H1 (cell line): ENCODE data around the gene CALD1.

Source experiments
- BCL11A ChIP-seq, 2 experiments: IDR thresholded peaks; one replicate each; pipeline ENCODE4 v1.6.1; 2011; ENCODE audit warnings: low read depth in 2 of 2, low read length in 2 of 2, mild to moderate bottlenecking in 2 of 2
- CHD2 ChIP-seq: IDR thresholded peaks from 2 replicates; pipeline ENCODE4 v1.6.1; 2012; ENCODE audit warnings: low read length, improper control_type of control experiment
- CREB1 ChIP-seq: IDR thresholded peaks from 2 replicates; pipeline ENCODE4 v1.6.1; 2012; ENCODE audit warnings: inconsistent platforms
- CTCF ChIP-seq, 3 experiments: IDR thresholded peaks; 1 replicate in 2 of 3; 2 replicates in 1 of 3; pipeline versions ENCODE4 v1.5.1 to v1.6.1; 2011; ENCODE audit warnings: low read length in 3 of 3, mild to moderate bottlenecking in 3 of 3, inconsistent platforms in 2 of 3, low read depth in 1 of 3, moderate library complexity in 1 of 3; ENCODE audit not compliant: insufficient read depth in 1 of 3; ENCODE audit errors: control extremely low read depth in 1 of 3
- JUN ChIP-seq: IDR thresholded peaks from 2 replicates; pipeline ENCODE4 v1.6.1; 2011; ENCODE audit warnings: low read depth, mild to moderate bottlenecking, improper control_type of control experiment, low read length
- MAX ChIP-seq: IDR thresholded peaks from 2 replicates; pipeline ENCODE4 v1.6.1; 2012; ENCODE audit warnings: inconsistent platforms
- POLR2A ChIP-seq, 2 experiments: IDR thresholded peaks; 1 replicate in 1 of 2; 2 replicates in 1 of 2; pipeline ENCODE4 v1.6.1; 2011; ENCODE audit warnings: low read depth in 2 of 2, low read length in 2 of 2, mild to moderate bottlenecking in 2 of 2; ENCODE audit errors: control extremely low read depth in 1 of 2
- POLR2AphosphoS5 ChIP-seq: IDR thresholded peaks from 2 replicates; pipeline ENCODE4 v1.6.1; 2011; ENCODE audit warnings: low read depth, low read length

GRCh38 chr7:134856691-134857090, 77.3 kb downstream of the CALD1 start:
- TF ChIP-seq CTCF (IDR thresholded peaks at IDR 0.05; ENCODE audit: control extremely low read depth in 1 of 3, insufficient read depth in 1 of 3, low read depth in 1 of 3, low read length in 3 of 3), result no peak
- TF ChIP-seq MAX, result no peak
- TF ChIP-seq POLR2A (IDR thresholded peaks at IDR 0.05; ENCODE audit: control extremely low read depth in 1 of 2, low read depth in 2 of 2, low read length in 2 of 2), result no peak
- TF ChIP-seq CREB1, result no peak
- TF ChIP-seq POLR2AphosphoS5, result no peak
- TF ChIP-seq BCL11A (IDR thresholded peaks at IDR 0.05; ENCODE audit: low read depth in 2 of 2, low read length in 2 of 2), result no peak
- TF ChIP-seq CHD2, result no peak
- TF ChIP-seq JUN, result no peak
